Brain microvascular endothelial cell (primary cell): ENCODE results near the gene NUP107.
"Not testable (repeated sequence)": the region's sequence is repeated elsewhere in the genome, so short reads cannot be mapped to it uniquely, and the experiment has no call there.

ENCODE experiments used
- DNase-seq: peaks from one replicate; pipeline ENCODE4 v3.0.0-alpha.2; 2020
- H3K27ac ChIP-seq: fragments of 250-450 bp; sonication (Bioruptor Pico); 2 replicates; pipeline ENCODE4 v1.5.1; 2020; ENCODE audit warnings: mild to moderate bottlenecking, moderate library complexity
- H3K27me3 ChIP-seq: fragments of 250-450 bp; sonication (Bioruptor Pico); replicated peaks from 2 replicates; pipeline ENCODE4 v1.5.1; 2020; ENCODE audit warnings: mild to moderate bottlenecking
- H3K36me3 ChIP-seq: fragments of 250-450 bp; sonication (Bioruptor Pico); replicated peaks from 2 replicates; pipeline ENCODE4 v1.5.1; 2020; ENCODE audit warnings: mild to moderate bottlenecking
- H3K4me3 ChIP-seq: 2 replicates; pipeline ENCODE4 v1.5.1; 2011; ENCODE audit warnings: low read depth, mild to moderate bottlenecking, control low read depth, low read length, moderate library complexity
- CTCF ChIP-seq: IDR thresholded peaks from 2 replicates; pipeline ENCODE4 v1.5.1; 2011; ENCODE audit warnings: low read depth, mild to moderate bottlenecking, moderate library complexity, low read length, control low read depth, inconsistent platforms; ENCODE audit errors: missing control alignments
- in situ Hi-C: cut with HindIII; loops from 2 replicates; pipeline ENCODE4 v1.10.0; 2017; ENCODE audit warnings: low sequenced_read_pairs, low pct_ligation_motif_present

NUP107 gene

GRCh38 chr12:68686595-68687521 is at the start of gene NUP107:
NUP107 (plus strand) TSS chr12:68686978; CDS start chr12:68687066, 88 bp downstream.
- Histone ChIP-seq H3K27me3 (no peaks in the 10 kb centered on the region), H3K4me3 (peak within 1 kb of the TSS; percentile 72), H3K27ac (peak within 1 kb of the TSS; percentile 81), H3K36me3 (no peaks in the 10 kb centered on the region)
- TF ChIP-seq CTCF, result peak; percentile 43
- in situ Hi-C loops, result no loop called here
- DNase-seq, result peak; percentile 99

- H3K27me3 ChIP-seq, in situ Hi-C loops, DNase-seq, H3K4me3 ChIP-seq, H3K36me3 ChIP-seq, H3K27ac ChIP-seq: not testable (repeated sequence)
These were observed 49.3 kb upstream of the NUP107 start for GRCh38 chr12:68637439-68637838.

- in situ Hi-C loops, result no loop called here
- H3K27me3 ChIP-seq, result no peaks in the 10 kb centered on the region
- no peak for DNase-seq
- H3K27ac ChIP-seq, result no peak overlapping the region
- no peak overlapping the region for H3K4me3 ChIP-seq
- peaks cover 4% of the 10 kb centered on the region for H3K36me3 ChIP-seq
- no peak for TF ChIP-seq CTCF
These were observed 48.6 kb upstream of the NUP107 start for GRCh38 chr12:68638171-68638570.

- Histone ChIP-seq H3K36me3 (peaks cover 4% of the 10 kb centered on the region), H3K4me3 (no peak overlapping the region), H3K27ac (no peak overlapping the region), H3K27me3 (no peaks in the 10 kb centered on the region)
- in situ Hi-C loops, result no loop called here
- no peak for TF ChIP-seq CTCF
- DNase-seq, result peak; percentile 43
These were observed 47.9 kb upstream of the NUP107 start for GRCh38 chr12:68638721-68639395.

GRCh38 chr12:68639396-68639767 is 47.4 kb upstream of the NUP107 start:
- Histone ChIP-seq H3K4me3 (no peak overlapping the region), H3K36me3 (peaks cover 4% of the 10 kb centered on the region), H3K27me3 (no peaks in the 10 kb centered on the region), H3K27ac (no peak overlapping the region)
- in situ Hi-C loops, result no loop called here
- no peak for TF ChIP-seq CTCF
- no peak for DNase-seq

DNA sequence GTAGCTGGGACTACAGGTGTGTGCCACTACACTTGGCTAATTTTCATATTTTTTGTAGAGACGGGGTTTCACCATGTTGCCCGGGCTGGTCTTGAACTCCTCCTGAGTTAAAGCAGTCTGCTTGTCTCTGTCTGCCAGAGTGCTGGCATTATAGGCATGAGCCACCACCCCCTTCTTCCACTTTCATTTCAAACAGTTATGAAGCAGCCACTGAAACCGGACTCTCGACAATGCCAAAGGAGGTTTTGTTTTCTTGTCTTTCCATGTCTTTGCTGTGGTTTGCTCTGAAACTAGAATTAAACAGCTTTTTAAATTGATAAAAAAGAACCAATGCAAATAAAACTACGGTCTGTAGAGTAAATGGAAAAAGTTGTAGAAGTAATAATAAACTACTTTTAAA is 45.6 kb upstream of the NUP107 start:
- peaks cover 4% of the 10 kb centered on the region for H3K36me3 ChIP-seq
- in situ Hi-C loops, result no loop called here
- no peak for TF ChIP-seq CTCF
- H3K4me3 ChIP-seq, result no peak overlapping the region
- DNase-seq, result no peak
- no peaks in the 10 kb centered on the region for H3K27me3 ChIP-seq
- H3K27ac ChIP-seq, result no peak overlapping the region
